GM10266 (cell line): ENCODE results near the gene CCDC92B.

Experiments
- DNase-seq: peaks from one replicate; pipeline ENCODE4 v3.0.0; 2012; ENCODE audit errors: extremely low spot score
- CTCF ChIP-seq: IDR thresholded peaks from 2 replicates; pipeline ENCODE4 v1.5.1; 2012; ENCODE audit warnings: mild to moderate bottlenecking, low read depth; ENCODE audit not compliant: control insufficient read depth, insufficient read depth; ENCODE audit errors: missing control alignments

The CCDC92B gene

GRCh38 chr17:2691965-2692780 is 57.3 kb downstream of the CCDC92B start:
- TF ChIP-seq CTCF, result no peak
- DNase-seq, result peak; percentile 14

- TF ChIP-seq CTCF, result no peak
- peak; percentile 23 for DNase-seq
These were observed 58.2 kb downstream of the CCDC92B start for GRCh38 chr17:2691069-2691871.

GRCh38 chr17:2690165-2691068 is 59.0 kb downstream of the CCDC92B start:
- no peak for TF ChIP-seq CTCF
- peak; percentile 29 for DNase-seq

GRCh38 chr17:2689411-2690164 is 59.9 kb downstream of the CCDC92B start:
- no peak for TF ChIP-seq CTCF
- DNase-seq, result no peak

- DNase-seq, result peak; percentile 18
- no peak for TF ChIP-seq CTCF
These were observed 60.8 kb downstream of the CCDC92B start for GRCh38 chr17:2688351-2689342.
